DND-41 (cell line): Measurements from ENCODE around the gene KCNMA1.

Source experiments
- ATAC-seq: fragments of 200-7000 bp; cut with Tn5 transposase; 3 replicates; pipeline ENCODE4 v1.9.1; 2021; ENCODE audit warnings: low read depth; ENCODE audit not compliant: insufficient read depth
- DNase-seq: peaks from one replicate; pipeline ENCODE4 v3.0.0-alpha.2; 2020
- H2AFZ ChIP-seq: 2 replicates; pipeline ENCODE4 v1.6.0; 2012; ENCODE audit warnings: low read depth, low read length
- H3K27ac ChIP-seq: 2 replicates; pipeline ENCODE4 v1.5.1; 2012; ENCODE audit warnings: low read length, inconsistent platforms
- H3K27me3 ChIP-seq: fragments of 200-600 bp; sonication (generic); 2 replicates; pipeline ENCODE4 v1.6.0; 2012; ENCODE audit warnings: low read length, mild to moderate bottlenecking, inconsistent platforms; ENCODE audit not compliant: insufficient read depth, poor library complexity
- H3K36me3 ChIP-seq: 2 replicates; pipeline ENCODE4 v1.5.1; 2012; ENCODE audit warnings: low read length, inconsistent platforms; ENCODE audit not compliant: insufficient read depth
- H3K4me1 ChIP-seq: 2 replicates; pipeline ENCODE4 v1.5.1; 2012; ENCODE audit warnings: mild to moderate bottlenecking, low read length; ENCODE audit not compliant: insufficient read depth
- H3K4me2 ChIP-seq: 2 replicates; pipeline ENCODE4 v1.6.0; 2012; ENCODE audit warnings: mild to moderate bottlenecking, moderate library complexity, low read length, inconsistent platforms; ENCODE audit not compliant: insufficient read depth
- H3K4me3 ChIP-seq, 2 experiments: fragments of 200-600 bp in 1 of 2; shearing (Covaris generic) in 1 of 2; 2 replicates each; pipeline ENCODE4 v1.5.1; 2012 to 2016; ENCODE audit warnings: inconsistent platforms in 2 of 2, low read length in 2 of 2, mild to moderate bottlenecking in 2 of 2, low read depth in 1 of 2, moderate library complexity in 1 of 2
- H3K79me2 ChIP-seq: 2 replicates; pipeline ENCODE4 v1.6.0; 2012; ENCODE audit warnings: low read length, inconsistent platforms; ENCODE audit not compliant: insufficient read depth
- H3K9ac ChIP-seq: 2 replicates; pipeline ENCODE4 v1.6.0; 2012; ENCODE audit warnings: low read depth, mild to moderate bottlenecking, inconsistent platforms, low read length, moderate library complexity
- H3K9me3 ChIP-seq: 2 replicates; pipeline ENCODE4 v1.5.1; 2012; ENCODE audit warnings: low read length, moderate library complexity, mild to moderate bottlenecking, inconsistent platforms; ENCODE audit not compliant: insufficient read depth, severe bottlenecking
- H4K20me1 ChIP-seq: 2 replicates; pipeline ENCODE4 v1.6.0; 2012; ENCODE audit warnings: low read length; ENCODE audit not compliant: insufficient read depth
- CTCF ChIP-seq: IDR thresholded peaks from 2 replicates; pipeline ENCODE4 v1.5.1; 2012; ENCODE audit warnings: borderline replicate concordance, low read length, moderate library complexity, mild to moderate bottlenecking; ENCODE audit not compliant: poor library complexity, severe bottlenecking; ENCODE audit errors: extremely low read depth
- EZH2 ChIP-seq: IDR thresholded peaks from 3 replicates; pipeline ENCODE4 v1.6.1; 2012; ENCODE audit warnings: borderline replicate concordance, low read depth, mild to moderate bottlenecking, moderate library complexity, low read length, inconsistent platforms; ENCODE audit not compliant: severe bottlenecking

Gene KCNMA1

GRCh38 chr10:77467422-77467963 is 170.1 kb downstream of the KCNMA1 start:
- H3K36me3 ChIP-seq, result no peaks in the 10 kb centered on the region
- no peaks in the 10 kb centered on the region for H3K9me3 ChIP-seq
- no peak overlapping the region for H2AFZ ChIP-seq
- no peaks in the 10 kb centered on the region; the same call in 1 of the 2 replicates for H4K20me1 ChIP-seq
- TF ChIP-seq EZH2, result no peak
- no peak for DNase-seq
- no peak overlapping the region for H3K9ac ChIP-seq
- no peak overlapping the region for H3K27ac ChIP-seq
- H3K27me3 ChIP-seq, result no peaks in the 10 kb centered on the region
- no peaks in the 10 kb centered on the region for H3K79me2 ChIP-seq
- no peak overlapping the region for H3K4me3 ChIP-seq
- ATAC-seq, result no peak
- H3K4me2 ChIP-seq, result no peak overlapping the region
- no peaks in the 10 kb centered on the region for H3K4me1 ChIP-seq

GRCh38 chr10:77463967-77464745 is 173.5 kb downstream of the KCNMA1 start:
- no peaks in the 10 kb centered on the region for H3K79me2 ChIP-seq
- no peak overlapping the region for H3K4me2 ChIP-seq
- TF ChIP-seq EZH2 (no peak), CTCF (no peak)
- no peaks in the 10 kb centered on the region for H3K9me3 ChIP-seq
- no peaks in the 10 kb centered on the region for H3K4me1 ChIP-seq
- H4K20me1 ChIP-seq, result no peaks in the 10 kb centered on the region
- no peaks in the 10 kb centered on the region for H3K36me3 ChIP-seq
- H3K4me3 ChIP-seq, result no peak overlapping the region
- ATAC-seq (no peak), DNase-seq (no peak)
- H3K9ac ChIP-seq, result no peak overlapping the region
- H3K27me3 ChIP-seq, result peaks cover 4% of the 10 kb centered on the region
- H2AFZ ChIP-seq, result no peak overlapping the region
- H3K27ac ChIP-seq, result no peak overlapping the region

GRCh38 chr10:77463499-77463898 is 174.1 kb downstream of the KCNMA1 start:
- peaks cover 8% of the 10 kb centered on the region for H3K27me3 ChIP-seq
- no peaks in the 10 kb centered on the region for H3K4me1 ChIP-seq
- H3K79me2 ChIP-seq, result no peaks in the 10 kb centered on the region
- TF ChIP-seq EZH2, result no peak
- TF ChIP-seq CTCF, result no peak
- H3K36me3 ChIP-seq, result no peaks in the 10 kb centered on the region
- ATAC-seq (no peak), DNase-seq (no peak)
- H2AFZ ChIP-seq, result no peak overlapping the region
- H3K9me3 ChIP-seq, result no peaks in the 10 kb centered on the region
- H3K4me2 ChIP-seq, result no peak overlapping the region
- H3K4me3 ChIP-seq, result no peak overlapping the region
- H4K20me1 ChIP-seq, result no peaks in the 10 kb centered on the region
- no peak overlapping the region for H3K9ac ChIP-seq
- H3K27ac ChIP-seq, result no peak overlapping the region

GRCh38 chr10:77461636-77462296 is 175.8 kb downstream of the KCNMA1 start:
- no peaks in the 10 kb centered on the region for H3K9me3 ChIP-seq

More at GRCh38 chr10:77461636-77462296, 175.8 kb downstream of the KCNMA1 start:
- H3K27ac ChIP-seq, result no peak overlapping the region
- no peaks in the 10 kb centered on the region for H3K36me3 ChIP-seq
- H3K27me3 ChIP-seq, result peaks cover 8% of the 10 kb centered on the region
- no peak overlapping the region for H3K4me3 ChIP-seq
- no peak overlapping the region for H2AFZ ChIP-seq
- no peaks in the 10 kb centered on the region for H3K4me1 ChIP-seq
- no peak overlapping the region for H3K9ac ChIP-seq
- no peaks in the 10 kb centered on the region for H4K20me1 ChIP-seq
- ATAC-seq, result no peak
- no peak for DNase-seq
- no peaks in the 10 kb centered on the region for H3K79me2 ChIP-seq
- H3K4me2 ChIP-seq, result no peak overlapping the region
- TF ChIP-seq CTCF (no peak), EZH2 (no peak)
